HG03066 (cell line): ENCODE results near the gene CDC45.
"Not testable (repeated sequence)": the region's sequence is repeated elsewhere in the genome, so short reads cannot be mapped to it uniquely, and the experiment has no call there.

Source experiments
- ATAC-seq: cut with Tn5 transposase; IDR thresholded peaks from one replicate; pipeline ENCODE4 v1.9.1; 2021; ENCODE audit warnings: low read depth; ENCODE audit not compliant: unreplicated experiment

Gene CDC45

DNA sequence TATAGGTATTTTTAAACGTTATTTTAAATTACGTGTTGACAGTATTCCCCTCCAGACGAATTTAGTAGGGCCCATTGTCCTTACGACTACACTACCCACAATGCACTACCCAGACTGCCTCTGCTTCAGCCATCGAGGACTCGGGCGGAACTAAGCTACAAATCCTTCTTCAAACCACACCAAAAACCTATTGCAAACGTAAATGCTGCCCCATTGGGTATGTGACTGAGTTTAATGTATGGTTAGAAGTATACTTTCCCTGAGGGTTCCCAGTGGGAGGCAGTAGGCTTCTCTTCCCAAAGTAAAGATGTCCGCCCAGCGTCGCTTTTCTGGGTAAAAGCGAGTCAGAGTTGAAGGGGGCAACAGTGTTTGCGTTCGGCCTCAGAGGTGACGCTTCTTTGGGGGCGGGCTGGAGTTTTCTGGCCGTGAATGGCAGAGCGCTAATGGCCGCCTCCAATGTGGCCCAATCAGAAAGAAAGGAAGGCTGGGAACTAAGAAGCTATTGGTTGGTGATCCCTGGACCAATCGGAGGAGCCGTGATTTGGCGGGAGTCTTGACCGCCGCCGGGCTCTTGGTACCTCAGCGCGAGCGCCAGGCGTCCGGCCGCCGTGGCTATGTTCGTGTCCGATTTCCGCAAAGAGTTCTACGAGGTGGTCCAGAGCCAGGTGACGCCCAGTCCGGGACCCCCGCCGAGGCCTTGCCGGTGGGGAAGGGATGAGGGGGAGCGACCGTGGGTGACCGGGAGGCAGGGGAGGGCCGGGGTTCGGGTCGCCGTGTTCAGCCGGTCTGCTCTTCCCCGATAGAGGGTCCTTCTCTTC lies at the start of gene CDC45:
TSS of gene CDC45 (plus strand) at position 566 of the 818 bp plus-strand sequence. CDS start at position 615, 49 bp downstream.
- ATAC-seq: peak; percentile 86

- no peak for ATAC-seq
Observed at GRCh38 chr22:19429950-19430889, 49.5 kb upstream of the CDC45 start.

DNA sequence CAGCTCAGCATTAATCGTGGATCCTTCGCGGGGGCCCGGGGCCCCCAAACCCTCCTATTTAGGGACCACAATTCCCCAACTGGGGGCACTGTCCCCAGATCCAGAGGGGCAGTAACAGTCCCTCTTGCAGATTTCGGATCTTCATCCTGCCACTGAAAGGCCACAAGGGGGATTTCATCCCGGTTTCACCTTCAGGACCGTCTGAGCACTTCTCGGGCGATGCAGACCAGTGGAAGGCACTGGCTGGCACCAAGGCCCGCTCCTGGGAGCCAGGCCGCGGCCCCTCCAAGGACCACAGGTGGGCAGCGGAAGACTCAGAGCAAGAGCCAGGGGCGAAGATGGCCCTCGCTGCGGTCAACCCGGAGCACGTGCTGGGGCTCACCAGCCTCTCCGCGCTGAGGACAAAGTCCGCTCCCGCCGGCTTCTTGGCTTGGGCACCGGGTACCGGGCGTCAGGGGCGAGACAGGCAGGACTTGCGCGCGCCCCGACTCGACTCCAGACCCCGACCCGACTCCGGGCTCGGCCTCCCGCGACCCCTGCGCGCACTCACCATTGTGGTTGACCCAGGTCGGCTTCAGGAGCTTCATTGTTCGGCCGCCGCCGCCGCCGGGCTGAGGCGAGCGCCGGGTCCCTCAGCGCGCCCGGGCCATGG lies 48.7 kb upstream of the CDC45 start:
- ATAC-seq: peak; percentile 4

DNA sequence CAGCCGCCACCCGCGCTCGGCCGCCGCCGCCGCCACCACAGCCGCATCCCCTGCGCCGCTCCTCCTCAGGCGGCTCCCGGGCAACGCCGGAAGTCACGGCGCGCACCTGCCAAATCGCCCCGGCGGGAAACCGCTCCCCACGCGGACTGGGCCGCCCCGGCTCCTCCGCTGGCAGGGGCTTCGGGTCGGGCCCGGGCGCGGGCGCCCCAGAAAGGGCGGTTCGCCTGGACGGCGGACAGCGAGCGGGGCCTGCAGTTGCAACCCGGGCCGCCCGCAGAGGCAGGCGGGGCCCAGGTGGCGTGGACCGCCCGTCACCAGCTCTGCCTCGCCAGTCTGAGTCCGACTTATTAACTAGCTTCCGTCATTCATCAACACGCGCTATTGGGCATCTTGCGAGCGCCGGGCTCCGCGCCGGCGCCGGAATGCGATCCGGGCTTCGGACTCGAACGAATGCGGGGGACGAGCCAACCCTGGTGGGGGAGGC lies 48.0 kb upstream of the CDC45 start, which contains the start of gene HIRA:
TSS of gene HIRA (minus strand) at position 85 of the 484 bp plus-strand sequence. CDS start 257 bp downstream, outside the sequence.
- ATAC-seq: peak; percentile 39

- peak; percentile 75 for ATAC-seq
Observed at GRCh38 chr22:19432133-19432851, 47.4 kb upstream of the CDC45 start, which contains the start of gene MRPL40. Gene MRPL40, plus strand, starts transcription at chr22:19432545. Its CDS starts 10 bp downstream, at chr22:19432555.

DNA sequence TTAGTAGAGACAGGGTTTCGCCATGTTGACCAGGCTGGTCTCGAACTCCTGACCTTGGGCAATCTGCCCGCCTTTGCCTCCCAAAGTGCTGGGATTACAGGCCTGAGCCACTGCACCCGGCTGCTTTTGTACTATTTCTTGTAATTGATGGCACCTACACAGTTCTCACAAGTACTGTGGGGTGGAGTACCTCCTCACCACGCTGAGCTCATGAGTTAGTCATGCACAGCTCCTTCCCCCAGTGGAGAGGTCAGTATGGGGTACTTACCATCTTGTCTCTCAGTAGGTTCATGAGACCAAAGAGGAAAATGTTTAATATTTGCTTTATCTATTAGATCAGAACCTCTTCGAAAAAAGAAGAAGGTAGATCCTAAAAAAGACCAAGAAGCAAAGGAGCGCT lies 45.3 kb upstream of the CDC45 start:
- no peak for ATAC-seq

- no peak for ATAC-seq
Observed at GRCh38 chr22:19434829-19435580, 44.7 kb upstream of the CDC45 start.

GRCh38 chr22:19436444-19437161 lies 43.1 kb upstream of the CDC45 start:
- ATAC-seq: not testable (repeated sequence)

- no peak for ATAC-seq
Observed at GRCh38 chr22:19438298-19438697, 41.4 kb upstream of the CDC45 start.

DNA sequence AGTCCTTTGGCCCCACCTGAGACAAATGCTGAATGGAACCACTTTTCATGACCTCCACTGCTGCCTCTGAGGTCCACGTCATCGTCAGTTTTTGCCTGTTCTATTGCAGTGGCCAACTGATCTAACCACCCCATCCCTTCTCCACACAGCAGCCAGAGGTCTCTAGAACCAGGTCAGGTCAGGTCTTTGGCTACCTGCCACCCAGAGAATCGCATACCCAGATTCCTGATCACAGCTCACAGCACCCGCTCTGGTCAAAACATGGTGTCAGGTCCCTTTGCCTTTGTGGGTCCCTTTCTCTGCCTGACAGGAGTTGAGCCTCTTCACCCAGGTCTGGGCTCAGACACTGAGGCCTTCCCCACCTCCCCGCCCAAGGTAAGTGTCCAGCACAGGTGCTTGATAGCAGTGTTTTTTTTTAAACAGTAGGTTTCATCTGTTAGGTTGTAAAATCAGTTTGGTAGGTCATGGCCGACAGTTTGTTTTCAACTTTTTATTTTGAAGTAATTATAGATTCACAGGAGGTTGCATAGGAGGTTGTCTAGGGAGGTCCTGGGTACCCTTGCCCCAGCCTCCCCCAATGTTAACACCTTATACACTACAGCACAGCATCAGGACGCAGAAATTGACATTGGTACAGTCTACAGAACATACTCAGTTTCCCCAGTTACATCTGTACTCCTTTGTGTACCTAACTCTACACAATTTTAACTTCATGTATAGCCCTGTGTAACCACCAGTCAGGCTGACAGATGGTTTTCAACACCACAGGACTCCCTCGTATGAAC lies 39.1 kb upstream of the CDC45 start:
- no peak for ATAC-seq

GRCh38 chr22:19442166-19442565 lies 37.6 kb upstream of the CDC45 start:
- no peak for ATAC-seq

DNA sequence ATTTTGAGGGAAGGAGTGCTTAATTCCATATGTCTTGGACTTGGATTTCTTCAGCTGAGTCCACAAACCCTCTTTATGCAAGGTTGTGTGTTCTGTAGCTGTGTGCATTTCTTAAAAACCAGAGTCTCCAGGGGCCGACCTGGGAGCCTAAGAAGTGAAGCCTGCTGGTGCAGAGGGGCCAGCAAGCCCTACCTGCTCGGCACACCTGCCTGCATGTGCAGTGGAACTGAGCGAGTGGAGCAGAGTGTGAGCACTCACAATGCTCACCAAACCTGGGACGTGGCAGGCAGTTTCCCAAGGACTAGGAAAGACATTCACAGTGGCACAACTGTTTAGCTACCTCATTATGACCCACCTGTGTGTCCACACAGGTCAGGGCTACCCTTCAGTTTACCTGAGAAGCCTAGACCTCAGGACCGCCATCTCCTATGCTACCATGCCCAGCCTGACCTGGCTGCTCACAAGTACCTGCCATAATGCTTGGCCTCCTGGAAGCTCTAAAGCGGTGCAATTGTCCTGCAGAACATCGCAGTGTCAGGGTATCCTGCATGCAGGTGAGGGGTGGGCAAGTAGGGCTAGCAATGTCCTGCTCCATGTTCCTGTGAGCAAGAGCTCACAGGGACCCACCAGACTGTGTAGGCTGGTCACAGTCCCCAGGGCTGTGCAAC lies 36.0 kb upstream of the CDC45 start:
- ATAC-seq: no peak

DNA sequence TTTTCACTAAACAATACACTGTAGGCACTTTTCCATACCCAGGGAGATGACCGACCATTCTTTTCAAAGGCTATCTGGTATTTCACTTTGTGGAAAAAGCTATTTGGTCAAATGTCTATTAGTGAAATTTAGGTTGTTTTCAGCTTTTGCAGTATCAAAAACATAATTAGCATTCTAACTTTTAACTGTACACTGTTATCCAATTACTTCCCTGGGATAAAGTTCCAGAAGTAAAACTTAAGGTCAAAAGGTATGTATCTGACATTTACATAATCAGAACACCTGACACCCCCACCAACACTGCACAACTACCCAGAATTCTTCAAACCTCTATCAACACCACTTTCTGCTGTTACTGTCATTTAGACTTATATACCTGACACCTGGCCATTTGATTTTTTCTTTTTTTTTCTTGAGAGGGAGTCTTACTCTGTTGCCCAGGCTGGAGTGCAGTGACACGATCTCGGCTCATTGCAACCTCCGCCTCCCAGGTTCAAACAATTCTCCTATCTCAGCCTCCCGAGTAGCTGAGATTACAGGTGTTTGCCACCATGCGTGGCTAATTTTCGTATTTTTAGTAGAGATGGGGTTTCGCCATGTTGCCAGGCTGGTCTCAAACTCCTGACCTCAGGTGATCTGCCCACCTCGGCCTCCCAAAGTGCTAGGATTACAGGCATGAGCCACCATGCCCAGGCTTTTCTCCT lies 34.3 kb upstream of the CDC45 start:
- not testable (repeated sequence) for ATAC-seq

DNA sequence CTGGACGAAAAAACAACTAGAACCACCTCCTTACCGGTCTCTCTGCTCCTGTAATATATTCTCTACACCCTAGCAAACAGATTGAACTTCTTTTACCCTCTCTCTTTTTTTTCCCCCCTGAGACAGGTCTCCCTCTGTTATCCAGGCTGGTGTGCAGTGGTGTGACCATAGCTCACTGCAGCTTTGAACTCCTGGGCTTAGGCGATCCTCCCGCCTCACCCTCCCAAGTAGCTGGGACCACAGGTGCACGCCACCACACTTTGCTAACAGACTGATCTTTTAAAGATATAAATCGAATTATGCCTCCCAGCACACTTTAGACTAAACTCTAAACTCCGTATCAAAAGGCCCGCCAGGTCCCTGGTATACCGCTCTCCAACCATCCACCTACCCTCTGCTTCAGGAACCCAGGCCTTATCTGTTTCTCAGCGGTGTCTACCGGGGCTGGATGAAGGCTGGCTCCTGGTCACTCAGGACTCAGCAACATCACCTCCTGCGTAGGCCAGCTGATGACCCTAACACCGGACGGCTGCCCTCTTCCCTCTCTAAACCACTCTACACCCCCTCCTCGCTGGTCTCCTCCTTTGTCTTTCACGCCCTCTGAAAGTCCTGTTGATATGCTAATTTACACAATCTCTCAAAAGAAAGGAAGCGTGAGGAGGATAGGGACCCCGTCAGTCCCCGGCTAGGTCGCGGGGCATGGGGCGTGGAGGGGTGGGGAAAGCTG lies 33.0 kb upstream of the CDC45 start:
- ATAC-seq: no peak

- ATAC-seq: peak; percentile 77
Observed at GRCh38 chr22:19447330-19448075, 32.2 kb upstream of the CDC45 start, which contains the start of gene C22orf39. Gene C22orf39, minus strand, starts transcription at chr22:19447711. Its CDS starts 23 bp downstream, at chr22:19447688.
